Calu3 (cell line): ENCODE results near the gene CALB2. TPM values are rescaled to one million over a fixed set of nuclear protein-coding genes. Genes with fewer than 3 reads are reported as not detected.

ENCODE experiments used
- BruUV-seq: library from RNA; stranded (reverse); fragments of 400-500 nt; replicated peaks from 2 replicates; lab custom pipeline; 2021; lab: Mats Ljungman, UMichigan
- CTCF ChIA-PET: fragments of 300-600 bp; sonication (Branson Sonifier 250); formaldehyde crosslinking; loops from one replicate; lab custom pipeline; 2022; ENCODE audit warnings: antibody characterized with exemption; lab: Charles Lee
- DNase-seq: peaks from one replicate; pipeline ENCODE4 v3.0.0; 2022
- H3K27ac Mint-ChIP-seq: one replicate; pipeline ENCODE4 v1.8.0; 2022; ENCODE audit warnings: mixed read lengths; ENCODE audit not compliant: unreplicated experiment
- H3K27me3 Mint-ChIP-seq: one replicate; pipeline ENCODE4 v1.8.0; 2022; ENCODE audit warnings: mixed read lengths; ENCODE audit not compliant: unreplicated experiment
- H3K36me3 Mint-ChIP-seq: one replicate; pipeline ENCODE4 v1.8.0; 2022; ENCODE audit warnings: mild to moderate bottlenecking, moderate library complexity, mixed read lengths; ENCODE audit not compliant: insufficient read depth, unreplicated experiment
- H3K4me1 Mint-ChIP-seq: one replicate; pipeline ENCODE4 v1.8.0; 2022; ENCODE audit warnings: mild to moderate bottlenecking, low read depth, mixed read lengths; ENCODE audit not compliant: unreplicated experiment
- H3K4me3 Mint-ChIP-seq: one replicate; pipeline ENCODE4 v1.8.0; 2022; ENCODE audit warnings: mild to moderate bottlenecking, low read depth, moderate library complexity, mixed read lengths; ENCODE audit not compliant: unreplicated experiment
- H3K9me3 Mint-ChIP-seq: one replicate; pipeline ENCODE4 v1.8.0; 2022; ENCODE audit warnings: low read depth, mixed read lengths; ENCODE audit not compliant: unreplicated experiment
- CTCF ChIP-seq: fragments of 200-600 bp; IDR thresholded peaks from one replicate; pipeline ENCODE4 v1.8.0; 2022; ENCODE audit warnings: antibody characterized with exemption; ENCODE audit not compliant: unreplicated experiment
- intact Hi-C: fragments of 100-400 bp; cut with micrococcal nuclease; formaldehyde crosslinking; loops from one replicate; pipeline ENCODE4 v1.10.0; 2022; ENCODE audit not compliant: unreplicated experiment
- total RNA-seq: library from RNA; stranded (reverse); gene quantifications from 2 replicates; pipeline ENCODE4 v1.2.3, GENCODE V29; 2022

Gene CALB2
- total RNA-seq, 1 experiment from 2014 or later, result 35.1 TPM

- BruUV-seq, result no TSS peak
- H3K4me1 Mint-ChIP-seq, result no peaks in the 10 kb centered on the region
- CTCF ChIA-PET, result interaction anchor here (0.7 to 1.7 kb wide), 2 partner anchors 40 to 205 kb away, joined by 3 read pairs; no protein-coding TSS in a partner anchor
- intact Hi-C loops, result no loop called here
- TF ChIP-seq CTCF, result no peak
- no peak overlapping the region for H3K4me3 Mint-ChIP-seq
- H3K9me3 Mint-ChIP-seq, result no peaks in the 10 kb centered on the region
- no peaks in the 10 kb centered on the region for H3K36me3 Mint-ChIP-seq
- H3K27ac Mint-ChIP-seq, result no peak overlapping the region
- DNase-seq, result no peak
- H3K27me3 Mint-ChIP-seq, result peaks cover 56% of the 10 kb centered on the region
Measured at GRCh38 chr16:71406316-71406715, 47.8 kb downstream of the CALB2 start.

GRCh38 chr16:71406724-71407123 lies 48.2 kb downstream of the CALB2 start:
- no peak overlapping the region for H3K4me3 Mint-ChIP-seq
- no peak overlapping the region for H3K27ac Mint-ChIP-seq
- DNase-seq, result no peak
- intact Hi-C loops, result no loop called here
- no peaks in the 10 kb centered on the region for H3K36me3 Mint-ChIP-seq
- no peaks in the 10 kb centered on the region for H3K4me1 Mint-ChIP-seq
- peaks cover 60% of the 10 kb centered on the region for H3K27me3 Mint-ChIP-seq
- CTCF ChIA-PET, result interaction anchor here (0.7 to 1.7 kb wide), 2 partner anchors 40 to 205 kb away, joined by 3 read pairs; no protein-coding TSS in a partner anchor
- no peaks in the 10 kb centered on the region for H3K9me3 Mint-ChIP-seq
- no peak for TF ChIP-seq CTCF
- no TSS peak for BruUV-seq

- no peak for DNase-seq
- Mint-ChIP-seq H3K36me3 (no peaks in the 10 kb centered on the region), H3K4me1 (no peaks in the 10 kb centered on the region), H3K27ac (no peak overlapping the region), H3K4me3 (no peak overlapping the region), H3K27me3 (peaks cover 61% of the 10 kb centered on the region), H3K9me3 (no peaks in the 10 kb centered on the region)
- intact Hi-C loops, result no loop called here
- CTCF ChIA-PET, result no interaction called here
- no peak for TF ChIP-seq CTCF
- no TSS peak for BruUV-seq
Measured at GRCh38 chr16:71407731-71408130, 49.2 kb downstream of the CALB2 start.

- Mint-ChIP-seq H3K36me3 (no peaks in the 10 kb centered on the region), H3K9me3 (no peaks in the 10 kb centered on the region), H3K27ac (no peak overlapping the region), H3K4me1 (no peaks in the 10 kb centered on the region), H3K4me3 (no peak overlapping the region), H3K27me3 (peaks cover 61% of the 10 kb centered on the region)
- no peak for TF ChIP-seq CTCF
- no TSS peak for BruUV-seq
- intact Hi-C loops, result no loop called here
- no peak for DNase-seq
- CTCF ChIA-PET, result interaction anchor here (0.5 kb wide), 1 partner anchor 20 kb away, joined by 3 read pairs; no protein-coding TSS in a partner anchor
Measured at GRCh38 chr16:71408536-71408935, 50.0 kb downstream of the CALB2 start.
